OCI-LY7 (cell line): ENCODE measurements around the gene DAPK1.

Experiments
- EZH2phosphoT487 ChIP-seq: fragments of 200-600 bp; sonication (generic); IDR thresholded peaks from 2 replicates; pipeline ENCODE4 v1.6.1; 2018; ENCODE audit warnings: low read depth, borderline replicate concordance, mild to moderate bottlenecking, mixed run types, antibody characterized with exemption, low read length, moderate library complexity, mixed read lengths
- TF ChIP-seq, protein P1 (sequence below): fragments of 200-600 bp; sonication (generic); conservative IDR thresholded peaks from 2 replicates; pipeline ENCODE4 v1.5.1; 2014; ENCODE audit warnings: mild to moderate bottlenecking, antibody characterized with exemption, low read length, moderate library complexity, mixed read lengths

- TF ChIP-seq, protein P1, sequence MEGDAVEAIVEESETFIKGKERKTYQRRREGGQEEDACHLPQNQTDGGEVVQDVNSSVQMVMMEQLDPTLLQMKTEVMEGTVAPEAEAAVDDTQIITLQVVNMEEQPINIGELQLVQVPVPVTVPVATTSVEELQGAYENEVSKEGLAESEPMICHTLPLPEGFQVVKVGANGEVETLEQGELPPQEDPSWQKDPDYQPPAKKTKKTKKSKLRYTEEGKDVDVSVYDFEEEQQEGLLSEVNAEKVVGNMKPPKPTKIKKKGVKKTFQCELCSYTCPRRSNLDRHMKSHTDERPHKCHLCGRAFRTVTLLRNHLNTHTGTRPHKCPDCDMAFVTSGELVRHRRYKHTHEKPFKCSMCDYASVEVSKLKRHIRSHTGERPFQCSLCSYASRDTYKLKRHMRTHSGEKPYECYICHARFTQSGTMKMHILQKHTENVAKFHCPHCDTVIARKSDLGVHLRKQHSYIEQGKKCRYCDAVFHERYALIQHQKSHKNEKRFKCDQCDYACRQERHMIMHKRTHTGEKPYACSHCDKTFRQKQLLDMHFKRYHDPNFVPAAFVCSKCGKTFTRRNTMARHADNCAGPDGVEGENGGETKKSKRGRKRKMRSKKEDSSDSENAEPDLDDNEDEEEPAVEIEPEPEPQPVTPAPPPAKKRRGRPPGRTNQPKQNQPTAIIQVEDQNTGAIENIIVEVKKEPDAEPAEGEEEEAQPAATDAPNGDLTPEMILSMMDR, result no peak
- no peak for TF ChIP-seq EZH2phosphoT487
Measured at GRCh38 chr9:87751868-87752267, 254.2 kb downstream of the DAPK1 start.
